EL (cell line): ENCODE results near the gene LSM4.
A peak's percentile ranks its signal among the peaks of the same experiment; 100 is the strongest.
"Not testable (repeated sequence)": the region's sequence is repeated elsewhere in the genome, so short reads cannot be mapped to it uniquely, and the experiment has no call there.

Source experiments
- DNase-seq: peaks from one replicate; pipeline ENCODE4 v3.0.0-alpha.2; 2016

The LSM4 gene

DNA sequence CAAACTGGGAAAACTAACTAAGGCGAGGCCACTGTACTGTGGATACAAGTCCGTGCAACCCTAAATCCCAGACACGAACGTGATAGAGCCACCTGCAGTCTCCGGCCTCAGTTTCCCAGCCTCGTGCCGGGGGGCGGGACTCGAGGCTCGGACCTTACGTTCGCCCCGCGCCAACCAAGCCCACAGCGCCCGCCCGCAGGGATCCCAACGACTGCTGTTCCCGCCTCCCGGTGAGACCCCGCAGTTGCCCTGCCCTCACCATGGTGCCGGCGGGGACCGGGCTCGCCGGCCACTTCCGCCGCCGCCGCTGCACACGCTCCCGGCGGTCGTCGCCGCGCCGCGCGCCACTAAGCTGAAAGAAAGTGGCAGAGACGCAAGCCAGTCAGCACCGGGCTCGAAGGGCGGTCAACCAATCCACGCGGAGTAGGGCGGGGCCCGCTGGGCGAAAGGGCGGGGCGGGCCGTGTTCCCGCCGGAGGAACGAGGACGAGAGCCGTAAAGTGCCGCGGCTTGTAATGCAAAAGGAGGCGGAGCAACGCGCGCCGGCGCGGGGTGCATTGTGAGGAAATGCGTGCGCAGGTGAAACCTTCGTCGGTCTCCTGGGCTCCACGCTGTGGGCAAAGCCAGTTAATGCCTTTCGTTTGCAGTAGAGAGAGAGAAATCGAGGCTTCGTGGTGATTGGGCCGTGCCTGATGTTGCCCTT lies at the start of gene LSM4:
Gene LSM4, minus strand, starts transcription at position 318 of the 702 bp plus-strand sequence. Its CDS starts 56 bp downstream, at position 262.
- DNase-seq, result peak; percentile 97

DNA sequence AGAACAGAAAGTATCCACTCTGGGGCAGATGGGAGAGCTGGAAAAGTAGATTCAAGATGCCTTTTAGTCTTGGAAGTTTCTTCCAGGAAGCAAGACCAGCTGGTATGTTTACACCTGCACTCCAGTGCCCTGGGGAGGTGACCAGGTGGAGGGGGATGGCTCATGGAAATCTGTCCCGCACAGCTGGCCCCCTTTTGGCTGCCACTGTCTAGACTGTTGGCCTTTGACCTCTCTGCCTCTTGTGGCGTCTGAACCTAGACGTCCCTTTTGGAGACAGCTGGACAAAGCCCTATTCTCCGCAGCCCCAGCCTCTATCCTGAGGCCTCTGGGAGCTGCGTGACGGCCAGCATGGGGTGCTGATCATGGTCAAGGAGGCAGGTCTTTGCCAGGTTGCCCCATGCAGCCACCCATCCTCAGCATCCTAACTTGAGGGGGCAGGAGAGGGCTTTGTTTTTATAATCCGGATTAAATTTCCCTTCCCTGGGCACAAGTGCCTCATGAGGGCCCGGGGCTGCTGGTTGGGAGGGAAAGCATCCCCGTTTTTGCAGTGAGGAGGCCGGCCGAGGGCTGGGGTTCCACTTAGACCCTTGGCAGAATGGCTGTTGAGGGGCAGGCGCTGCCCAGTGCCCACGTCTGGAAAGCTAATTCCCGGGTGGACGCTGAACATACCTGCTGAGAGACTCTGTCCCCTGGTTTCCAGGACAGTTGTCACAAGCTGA lies 45.8 kb upstream of the LSM4 start:
- DNase-seq, result no peak

DNA sequence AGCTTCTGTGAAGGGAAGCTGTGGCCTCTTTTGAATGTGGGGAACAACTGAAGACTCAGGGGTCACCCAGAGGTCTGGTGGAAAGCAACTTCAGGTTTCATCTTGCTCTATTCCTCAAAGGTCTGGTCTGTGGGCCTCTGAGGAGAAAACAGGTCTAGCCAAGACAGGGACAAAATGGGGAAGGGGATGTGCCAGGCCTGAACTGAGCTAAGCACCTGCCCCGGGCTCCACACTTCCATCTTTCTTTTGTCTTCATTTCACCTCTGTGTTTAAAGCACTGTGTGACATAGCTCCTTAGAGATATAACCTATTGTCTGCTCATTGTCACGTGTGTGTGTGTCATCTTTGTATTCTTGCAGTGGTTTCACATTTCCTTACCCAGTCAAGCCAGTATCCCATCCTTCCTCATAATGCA lies 43.2 kb upstream of the LSM4 start:
- DNase-seq, result no peak

DNA sequence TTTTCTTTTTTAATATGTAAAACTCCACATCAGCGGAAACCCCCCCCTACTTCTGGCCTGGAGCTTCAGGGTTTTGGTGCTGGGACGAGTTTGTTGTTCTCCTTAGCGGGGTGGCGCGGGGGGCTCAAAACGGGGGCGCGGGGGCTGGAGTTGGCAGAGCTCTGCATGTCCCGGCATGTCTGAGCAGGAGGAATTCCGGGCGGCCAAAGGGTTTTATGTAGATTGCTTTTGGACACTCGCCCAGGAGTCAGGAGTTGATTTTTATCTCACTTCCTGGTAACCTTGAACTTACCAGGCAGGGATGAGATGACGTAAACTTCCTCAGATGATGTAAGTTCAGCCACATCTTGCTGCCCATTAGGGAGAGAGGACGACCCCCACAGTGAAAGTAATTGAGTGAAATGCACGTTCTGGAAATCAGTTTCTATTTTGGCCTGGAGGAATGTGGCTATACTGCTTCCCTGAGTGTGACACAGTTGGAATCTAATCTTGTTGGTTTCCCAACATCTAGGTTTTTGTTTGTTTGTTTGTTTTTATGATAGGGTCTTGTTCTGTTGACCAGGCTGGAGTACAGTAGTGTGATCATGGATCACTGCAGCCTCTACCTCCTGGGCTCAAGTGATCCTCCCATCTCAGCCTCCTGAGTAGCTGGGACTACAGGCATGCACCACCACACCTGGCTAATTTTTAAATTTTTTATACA lies 42.1 kb upstream of the LSM4 start:
- peak; percentile 100 for DNase-seq

DNA sequence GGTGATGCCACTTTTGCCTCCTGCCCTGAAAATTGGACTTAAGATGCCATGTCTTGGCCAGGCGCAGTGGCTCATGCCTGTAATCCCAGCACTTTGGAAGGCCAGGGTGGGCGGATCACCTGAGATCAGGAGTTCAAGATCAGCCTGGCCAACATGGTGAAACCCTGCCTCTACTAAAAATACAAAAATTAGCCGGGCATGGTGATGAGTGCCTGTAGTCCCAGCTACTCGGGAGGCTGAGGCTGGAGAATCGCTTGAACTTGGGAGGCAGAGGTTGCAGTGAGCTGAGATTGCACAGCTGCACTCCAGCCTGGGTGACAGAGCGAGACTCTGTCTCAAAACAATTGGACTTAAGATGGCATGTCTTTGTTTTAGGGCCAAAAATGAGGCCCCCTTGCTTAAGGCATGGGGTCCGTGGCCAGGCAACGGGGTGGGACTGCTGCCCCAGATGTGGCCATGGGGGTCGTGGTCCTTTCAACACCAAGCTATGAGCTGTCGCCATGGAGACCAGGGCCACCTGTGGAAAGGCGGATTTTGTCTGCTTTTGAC lies 41.5 kb upstream of the LSM4 start:
- DNase-seq, result not testable (repeated sequence)

DNA sequence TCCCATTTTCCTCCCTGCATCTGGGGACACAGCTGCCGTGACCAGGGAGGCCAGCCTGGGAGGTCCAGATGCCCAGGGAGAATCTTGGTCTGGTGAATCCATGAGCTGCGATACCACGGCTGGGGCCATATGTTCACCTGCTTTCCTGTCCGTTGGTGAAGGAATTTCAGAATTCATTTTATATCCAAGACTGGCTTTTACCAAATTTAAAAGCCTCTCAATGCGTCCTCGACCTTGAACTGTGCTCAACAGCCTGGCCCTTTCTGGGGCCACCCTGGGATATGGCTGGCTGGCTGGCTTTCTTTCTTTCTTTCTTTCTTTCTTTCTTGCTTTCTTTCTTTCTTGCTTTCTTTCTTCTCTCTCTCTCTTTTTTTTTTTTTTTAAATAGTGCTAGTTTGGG lies 40.9 kb upstream of the LSM4 start:
- no peak for DNase-seq

DNA sequence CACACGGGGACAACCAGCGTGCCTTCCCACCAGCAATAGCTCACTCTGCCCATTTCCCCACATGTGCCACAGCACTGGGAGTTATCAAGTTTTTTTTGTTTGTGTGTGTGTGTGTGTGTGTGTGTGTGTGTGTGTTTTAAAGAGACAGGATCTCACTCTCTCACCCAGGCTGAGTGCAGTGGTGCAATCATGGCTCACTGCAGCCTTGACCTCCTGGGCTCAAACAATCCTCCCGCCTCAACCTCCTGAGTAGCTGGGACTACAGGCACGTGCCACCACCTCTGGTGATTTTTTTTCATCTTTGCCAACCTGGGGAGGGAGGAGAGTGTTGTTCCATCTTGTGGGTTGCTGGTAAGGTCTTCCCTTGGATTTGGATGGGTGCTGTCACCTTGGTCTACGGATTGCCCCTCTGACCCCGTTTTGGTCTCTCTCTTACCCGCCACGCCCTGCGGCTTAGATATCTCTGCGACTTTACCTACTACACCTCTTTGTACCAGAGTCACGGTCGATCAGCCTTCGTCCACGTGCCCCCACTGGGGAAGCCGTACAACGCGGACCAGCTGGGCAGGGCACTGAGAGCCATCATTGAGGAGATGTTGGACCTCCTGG lies 40.2 kb upstream of the LSM4 start:
- DNase-seq, result no peak

DNA sequence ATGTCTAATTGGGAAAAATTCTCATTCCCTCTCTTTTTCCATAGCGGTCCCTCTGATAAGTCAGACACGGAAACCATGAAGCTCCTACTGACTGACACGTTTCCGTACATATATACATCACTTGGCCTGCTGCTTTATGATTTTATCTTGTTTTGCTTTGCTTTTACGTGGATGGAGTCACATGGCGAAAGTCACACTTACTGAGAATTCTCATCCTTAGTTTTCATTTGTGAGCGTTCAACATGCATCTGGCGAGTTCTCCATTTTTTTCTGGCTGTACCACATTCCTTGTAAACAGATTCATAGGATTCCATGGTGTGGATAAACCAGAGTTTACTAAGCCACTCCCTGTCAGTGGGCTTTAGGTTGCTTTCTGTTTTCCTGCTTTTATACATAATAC lies 38.8 kb upstream of the LSM4 start:
- no peak for DNase-seq

DNA sequence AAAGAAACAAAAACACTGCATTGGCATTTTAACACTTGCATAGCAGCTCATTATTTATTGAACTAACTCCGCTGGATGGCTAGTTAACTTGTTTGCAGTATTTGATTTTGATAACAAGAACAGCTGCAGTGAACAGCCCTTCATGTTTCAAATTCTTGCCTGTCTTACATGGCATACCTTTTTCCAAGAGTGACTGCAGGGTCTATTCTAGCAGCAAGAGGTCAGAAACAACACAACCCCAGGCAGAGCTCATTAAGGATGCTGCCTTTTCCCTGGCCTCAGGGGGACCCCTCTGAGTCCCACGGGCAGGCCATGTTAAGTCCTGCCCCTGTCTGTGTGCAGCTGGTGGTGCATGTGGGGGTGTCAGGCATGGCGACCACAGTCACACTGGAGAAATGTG lies 34.2 kb upstream of the LSM4 start:
- DNase-seq, result no peak

DNA sequence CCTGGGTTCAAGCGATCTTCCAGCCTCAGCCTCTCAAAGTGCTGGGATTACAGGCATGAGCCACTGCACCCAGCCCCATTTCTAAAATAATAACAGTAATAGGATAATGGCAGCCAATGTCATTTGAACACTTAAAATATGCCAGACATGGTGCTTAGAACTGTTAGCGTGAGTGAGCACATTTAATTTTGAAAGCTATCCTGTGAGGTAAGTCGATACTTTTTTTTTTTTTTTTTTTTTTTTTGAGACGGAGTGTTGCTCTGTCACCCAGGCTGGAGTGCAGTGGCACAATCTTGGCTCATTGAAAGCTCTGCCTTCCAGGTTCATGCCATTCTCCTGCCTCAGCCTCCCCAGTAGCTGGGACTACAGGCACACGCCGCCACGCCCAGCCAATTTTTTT lies 31.9 kb upstream of the LSM4 start:
- DNase-seq, result not testable (repeated sequence)

DNA sequence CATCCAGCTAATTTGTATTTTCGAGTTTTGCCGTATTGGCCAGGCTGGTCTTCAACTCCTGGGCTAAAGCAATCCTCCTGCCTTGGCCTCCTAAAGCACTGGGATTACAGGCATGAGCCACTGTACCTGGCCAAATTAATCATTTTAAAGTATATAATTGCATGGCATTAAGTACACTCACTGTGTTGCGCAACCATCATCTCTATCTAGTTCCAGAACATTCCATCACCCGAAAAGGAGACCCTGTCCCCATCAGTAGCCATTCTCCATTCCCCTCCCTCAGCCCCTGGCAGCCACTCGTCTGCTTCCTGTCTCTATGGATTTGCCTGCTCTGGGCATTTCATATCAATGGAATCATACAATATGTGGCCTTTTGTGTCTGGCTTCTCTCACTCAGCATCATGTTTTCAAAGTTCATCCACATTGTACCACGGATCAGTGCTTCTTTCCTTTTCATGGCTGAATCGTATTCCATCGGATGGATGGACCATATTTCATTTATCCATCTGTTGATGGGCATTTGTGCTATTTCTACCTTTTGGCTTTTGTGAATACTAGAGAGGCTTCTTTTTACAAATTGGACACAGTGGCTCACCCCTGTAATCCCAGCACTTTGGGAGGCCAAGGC lies 30.6 kb upstream of the LSM4 start:
- DNase-seq, result no peak

DNA sequence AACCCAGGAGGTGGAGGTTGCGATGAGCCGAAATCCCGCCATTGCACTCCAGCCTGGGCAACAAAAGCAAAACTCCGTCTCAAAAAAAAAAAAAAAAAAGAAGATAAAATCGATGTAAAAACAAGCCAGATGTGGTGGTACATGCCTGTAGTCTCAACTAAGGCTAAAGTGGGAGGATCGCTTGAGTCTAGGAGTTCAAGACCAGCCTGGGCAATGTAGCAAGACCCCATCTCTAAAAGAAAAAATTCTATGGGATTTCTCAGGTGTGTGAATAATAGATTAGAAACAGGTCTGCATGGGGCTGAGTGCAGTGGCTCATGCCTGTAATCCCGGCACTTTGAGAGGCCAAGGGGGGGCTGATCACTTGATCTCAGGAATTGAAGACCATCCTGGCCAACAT lies 28.7 kb upstream of the LSM4 start:
- DNase-seq, result no peak

DNA sequence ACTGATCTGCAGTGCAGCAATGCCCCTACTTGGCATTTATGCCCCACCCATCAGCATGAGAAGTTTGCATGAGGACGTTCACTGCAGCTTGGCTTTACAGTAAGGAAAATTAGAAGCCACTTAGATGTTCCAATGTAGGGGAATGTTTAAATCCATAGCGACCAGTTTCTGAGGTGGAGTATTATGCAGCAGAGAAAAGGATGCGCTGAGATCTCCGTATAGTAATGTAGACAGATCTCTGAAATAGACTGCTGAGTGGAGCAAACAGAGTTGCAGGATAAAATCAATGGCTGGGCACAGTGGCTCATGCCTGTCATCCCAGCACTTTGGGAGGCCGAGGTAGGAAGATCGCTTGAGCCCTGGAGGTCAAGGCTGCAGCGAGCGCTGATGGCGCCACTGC lies 27.6 kb upstream of the LSM4 start:
- no peak for DNase-seq

DNA sequence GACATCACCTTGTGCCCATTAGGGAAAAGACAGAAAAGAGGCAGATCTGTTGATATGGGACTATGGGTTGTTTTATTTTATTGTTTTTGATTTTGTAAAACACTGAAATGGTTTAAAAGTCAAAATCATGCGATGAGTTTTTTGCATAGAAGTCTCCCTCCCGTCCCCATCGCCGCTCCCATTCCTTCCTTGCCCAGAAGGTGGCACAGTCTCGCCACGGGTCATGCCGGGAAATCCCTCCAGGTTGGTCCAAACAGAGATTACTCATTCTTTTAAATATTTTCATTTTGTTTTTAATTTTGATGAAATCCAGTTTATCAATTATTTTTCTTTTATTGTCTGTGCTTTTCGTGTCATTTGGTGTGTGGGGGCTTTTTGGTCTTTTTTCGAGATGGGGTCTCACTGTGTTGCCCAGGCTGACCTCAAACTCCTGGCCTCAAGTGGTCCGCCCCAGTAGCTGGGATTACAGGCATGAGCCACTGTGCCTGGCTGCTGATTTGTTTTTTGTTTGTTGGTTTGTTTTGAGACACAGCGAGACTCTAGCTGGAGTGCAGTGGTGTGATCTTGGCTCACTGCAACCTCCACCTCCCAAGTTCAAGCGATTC lies 26.8 kb upstream of the LSM4 start:
- peak; percentile 59 for DNase-seq

DNA sequence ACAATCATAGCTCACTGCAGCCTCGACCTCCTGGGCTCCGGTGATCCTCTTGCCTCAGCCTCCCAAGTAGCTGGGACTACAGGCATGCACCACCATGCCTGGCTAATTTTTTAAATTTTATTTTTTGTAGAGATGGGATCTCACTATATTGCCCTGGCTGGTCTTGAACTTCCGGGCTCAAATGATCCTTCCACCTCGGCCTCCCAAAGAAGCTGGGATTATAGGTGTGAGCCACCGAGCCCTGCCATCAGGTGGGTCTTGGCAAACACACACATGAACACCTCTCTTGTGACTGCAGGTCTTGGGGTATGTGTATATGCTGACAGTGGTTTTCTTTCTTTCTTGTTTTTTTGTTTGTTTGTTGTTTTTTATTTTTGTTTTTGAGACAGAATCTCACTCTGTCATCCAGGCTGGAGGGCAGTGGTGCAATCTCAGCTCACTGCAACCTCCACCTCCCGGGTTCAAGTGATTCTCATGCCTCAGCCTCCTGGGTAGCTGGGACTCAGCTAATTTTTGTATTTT lies 26.0 kb upstream of the LSM4 start:
- not testable (repeated sequence) for DNase-seq

DNA sequence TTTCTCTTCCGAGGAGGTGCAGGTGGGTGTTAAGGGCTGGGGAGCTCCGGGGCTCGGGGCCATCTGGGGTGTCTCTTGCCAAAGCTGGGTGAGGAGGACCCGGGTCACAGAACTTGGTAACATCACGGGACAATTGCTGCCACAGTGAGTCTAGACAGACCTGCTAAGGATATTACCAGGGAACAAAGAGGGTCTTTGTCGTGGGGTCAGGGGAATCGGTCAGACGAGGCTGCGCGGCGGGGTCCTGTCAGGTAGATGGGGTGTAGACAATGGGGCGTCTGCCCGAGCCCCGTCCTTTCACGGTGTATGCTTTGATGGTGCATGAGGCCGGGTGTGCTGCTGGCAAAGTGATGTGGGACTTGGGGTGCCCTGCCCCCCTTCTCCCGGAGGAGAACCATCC lies 25.3 kb upstream of the LSM4 start:
- no peak for DNase-seq

DNA sequence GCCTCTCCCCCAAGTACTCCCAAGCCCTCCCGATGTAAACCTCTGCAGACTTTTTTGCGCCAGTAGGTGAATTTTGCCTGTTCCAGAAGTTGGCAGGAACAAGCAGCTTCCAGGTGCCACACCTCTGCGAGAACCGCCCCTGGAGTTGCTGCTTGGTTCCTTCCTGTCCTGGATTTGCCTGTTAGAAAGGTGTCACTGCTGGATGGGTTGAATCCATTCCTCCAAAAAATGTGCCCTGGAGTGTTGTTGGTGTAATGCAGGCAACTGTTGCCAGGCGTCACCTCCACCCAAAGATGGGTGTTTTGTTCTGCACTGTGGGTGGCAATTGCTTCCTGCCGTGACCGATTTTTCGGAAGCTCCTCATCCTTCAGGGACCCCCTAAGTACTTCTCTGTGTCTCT lies 23.2 kb upstream of the LSM4 start:
- no peak for DNase-seq

DNA sequence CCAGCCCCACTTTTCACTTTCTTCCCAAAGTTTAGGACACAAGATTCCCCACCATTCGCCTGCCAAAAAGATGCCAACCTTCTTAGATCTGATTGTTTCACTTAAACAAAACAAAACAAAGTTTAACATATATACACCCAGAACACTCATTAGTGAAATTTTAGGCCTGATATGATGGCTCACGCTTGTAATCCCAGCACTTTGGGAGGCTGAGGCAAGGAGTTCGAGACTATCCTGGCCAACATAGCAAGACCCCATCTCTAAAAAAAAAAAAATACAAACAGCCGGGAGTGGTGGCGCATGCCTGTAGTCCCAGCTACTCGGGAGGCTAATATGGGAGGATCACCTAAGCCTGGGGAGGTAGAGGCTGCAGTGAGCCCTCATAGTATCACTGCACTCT lies 22.4 kb upstream of the LSM4 start:
- no peak for DNase-seq

DNA sequence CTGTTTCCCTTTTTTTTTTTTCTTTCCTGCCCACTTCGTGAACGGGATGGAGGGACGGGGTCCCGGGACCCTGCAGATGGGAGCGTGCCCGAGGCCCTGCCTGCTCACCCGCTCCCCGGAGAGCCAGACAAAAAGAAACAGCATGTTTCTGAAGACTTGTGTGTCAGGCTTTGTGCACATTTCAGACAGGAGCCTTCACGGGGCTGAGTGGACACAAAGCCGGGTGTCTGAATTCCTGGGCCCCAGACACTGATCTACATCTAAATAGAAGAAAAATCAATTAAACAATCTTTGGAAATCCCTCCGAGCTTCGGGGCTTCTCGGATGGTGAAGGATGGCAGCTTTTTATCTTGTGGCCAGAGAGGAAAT lies 21.7 kb upstream of the LSM4 start:
- DNase-seq, result no peak

DNA sequence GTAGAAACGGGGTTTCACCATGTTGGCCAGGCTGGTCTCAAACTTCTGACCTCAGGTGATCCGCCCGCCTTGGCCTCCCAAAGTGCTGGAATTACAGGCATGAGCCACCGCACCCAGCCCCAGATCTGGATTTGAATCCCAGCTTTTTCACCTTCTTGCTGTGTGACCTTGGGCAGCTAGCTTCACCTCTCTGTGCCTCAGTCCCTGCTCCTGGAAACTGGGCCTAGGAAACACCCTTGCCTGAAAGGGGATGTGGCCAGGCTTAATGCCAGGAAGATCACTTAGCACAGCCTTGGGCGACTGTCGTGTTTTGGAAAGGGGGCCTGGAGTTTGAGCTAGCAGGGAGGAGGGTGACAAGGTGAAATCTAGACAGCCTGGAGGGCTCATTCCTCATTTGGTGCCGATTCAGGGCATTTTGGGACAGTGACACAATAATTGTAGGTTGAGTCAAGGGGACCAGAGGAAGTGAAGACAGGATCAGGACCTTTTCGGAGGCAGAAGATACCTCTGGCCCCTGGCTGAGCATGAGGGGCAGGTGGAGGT lies 19.3 kb upstream of the LSM4 start:
- no peak for DNase-seq

DNA sequence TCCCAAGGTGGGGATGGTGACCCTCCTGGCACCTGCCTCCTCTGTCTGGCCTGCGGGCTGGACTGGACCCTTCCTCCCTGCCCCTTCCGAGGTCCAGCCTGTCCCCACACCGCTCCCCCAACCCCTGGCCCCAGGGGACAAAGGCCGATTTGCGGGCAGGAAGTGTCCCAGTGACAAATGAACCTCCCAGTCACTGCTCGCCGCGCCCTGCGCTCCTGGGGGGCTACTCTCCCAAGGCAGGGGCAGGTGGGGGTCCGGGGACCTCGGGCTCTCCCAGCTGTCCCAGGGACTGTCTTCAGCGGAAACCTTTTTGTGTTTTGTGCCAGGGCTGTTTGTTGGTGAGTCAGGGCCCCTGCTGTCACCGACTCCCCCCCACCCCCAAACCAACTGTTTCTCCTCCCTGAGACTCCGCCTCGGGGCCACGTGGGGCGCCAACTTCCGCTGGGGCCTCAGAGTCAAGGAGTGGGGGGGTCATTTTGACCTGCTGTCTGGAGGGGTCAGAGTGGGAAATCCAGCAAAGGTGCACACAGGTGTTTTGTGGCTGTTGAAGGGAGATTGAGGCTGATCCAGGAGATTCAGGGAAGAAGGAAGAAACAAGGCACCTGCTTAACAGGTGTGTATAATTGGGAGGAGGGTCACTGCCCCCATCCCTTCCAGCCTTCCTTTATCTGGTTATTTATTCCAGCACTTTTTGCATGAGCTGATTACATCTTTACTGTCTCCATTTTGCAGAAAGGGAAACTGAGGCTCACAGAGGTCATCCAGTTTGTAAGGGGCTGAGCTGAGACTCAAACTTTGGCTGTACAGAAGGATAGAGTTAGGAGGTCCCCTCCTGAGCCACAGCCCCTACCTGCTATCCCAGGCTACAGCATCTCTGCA lies 18.4 kb upstream of the LSM4 start:
- peak; percentile 69 for DNase-seq
